Mucosa of gallbladder (tissue), 1 donor: ENCODE data around the gene GMPR. TPM values are rescaled to one million over a fixed set of nuclear protein-coding genes. Genes with fewer than 3 reads are reported as not detected.
A peak's percentile ranks its signal among the peaks of the same experiment; 100 is the strongest.

ENCODE experiments used
- DNase-seq: peaks from one replicate; pipeline ENCODE4 v3.0.0-alpha.2; 2020; ENCODE audit warnings: low spot score
- total RNA-seq: library from RNA; stranded (reverse); gene quantifications from one replicate; pipeline ENCODE4 v1.2.1, GENCODE V29; 2021
- donor health status: DM: no; HTN: no; CAD: no.

The GMPR gene
- total RNA-seq, 1 donor from 2014 or later = 10.4 TPM

DNA sequence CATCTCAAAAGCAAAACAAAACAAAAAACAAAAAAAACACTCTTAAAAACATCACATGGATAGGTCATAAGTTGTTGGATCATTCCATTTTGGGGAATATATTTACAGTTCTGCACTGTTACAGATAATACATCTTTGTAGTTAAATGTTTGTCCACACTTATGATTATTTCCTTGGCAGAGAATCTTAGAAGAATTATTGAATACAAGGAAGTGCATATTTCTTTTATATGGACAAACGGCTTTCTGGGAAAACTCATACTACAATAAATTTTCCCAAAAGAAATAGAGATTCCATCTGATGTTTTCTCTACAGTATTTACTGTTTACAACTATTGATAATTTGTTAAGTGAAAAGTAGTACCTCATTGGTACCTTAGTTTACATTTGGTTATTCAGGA is 33.8 kb downstream of the GMPR start:
- DNase-seq = no peak

- no peak for DNase-seq
Observed at GRCh38 chr6:16273256-16273655, 34.9 kb downstream of the GMPR start.

DNA sequence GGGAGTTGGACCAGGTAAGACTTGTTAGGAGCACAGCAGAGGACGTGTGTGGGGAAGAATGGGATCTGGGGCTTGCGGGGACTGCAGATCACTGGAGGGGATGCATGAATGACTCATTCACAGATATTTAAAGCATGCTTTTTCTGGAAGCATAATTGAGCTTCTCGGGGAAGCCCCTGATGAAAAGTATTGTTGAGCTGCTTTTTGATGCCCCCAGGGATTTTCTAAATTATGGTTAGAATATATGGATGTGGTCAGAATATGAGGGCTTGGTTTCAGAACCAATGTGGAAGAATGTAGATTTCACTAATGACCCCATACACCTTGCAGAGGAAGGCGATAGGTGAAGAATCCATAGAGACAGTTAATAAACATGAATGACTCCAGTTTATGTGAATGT is 36.1 kb downstream of the GMPR start:
- DNase-seq = no peak

- DNase-seq = no peak
Observed at GRCh38 chr6:16274885-16275589, 36.6 kb downstream of the GMPR start.

DNA sequence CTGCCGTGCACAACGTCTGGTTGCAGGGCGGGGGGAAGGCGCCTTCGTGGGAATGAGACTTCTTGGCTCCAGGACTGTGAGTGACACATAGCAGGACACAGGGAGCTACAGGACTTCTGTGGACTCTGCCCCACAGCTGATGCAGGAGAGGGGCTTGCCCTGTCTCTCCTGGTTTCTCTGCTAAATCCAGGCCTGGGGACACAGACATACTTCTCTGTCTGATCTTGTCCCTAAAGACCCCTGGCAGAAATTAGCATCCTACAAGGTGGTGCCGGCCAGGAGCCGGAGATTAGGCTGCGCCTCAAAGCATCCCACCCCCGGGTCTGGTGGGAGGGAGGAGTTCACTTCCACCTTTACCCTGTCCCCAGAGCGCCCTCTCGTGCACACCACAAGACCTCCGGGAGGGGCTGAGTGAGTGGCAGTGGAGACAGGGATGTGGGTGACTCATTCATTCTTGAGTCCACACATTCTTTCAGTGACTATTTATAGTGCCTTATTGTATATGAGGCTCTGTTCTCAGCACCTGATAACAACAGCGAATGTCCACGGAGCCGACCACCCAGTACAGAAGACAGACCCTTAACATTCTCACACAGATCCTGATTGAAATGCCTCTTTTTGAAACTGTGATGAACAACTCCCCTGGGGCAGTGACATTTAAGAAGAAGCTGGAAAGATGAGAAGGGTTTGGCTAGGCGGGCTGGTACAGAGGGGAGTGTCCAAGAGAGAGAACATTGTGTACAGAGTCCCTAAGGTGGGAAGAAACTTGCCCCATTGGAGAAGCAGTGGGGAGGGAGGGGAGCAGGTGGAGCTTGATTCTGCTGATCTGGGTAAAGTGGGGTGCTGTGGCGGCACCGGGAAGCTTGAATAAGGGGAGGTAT is 39.0 kb downstream of the GMPR start:
- peak; percentile 79 for DNase-seq

GRCh38 chr6:16278048-16278724 is 39.8 kb downstream of the GMPR start:
- no peak for DNase-seq

GRCh38 chr6:16278750-16279149 is 40.4 kb downstream of the GMPR start:
- DNase-seq = no peak

GRCh38 chr6:16279243-16279642 is 40.9 kb downstream of the GMPR start:
- no peak for DNase-seq

GRCh38 chr6:16282370-16282769 is 44.0 kb downstream of the GMPR start:
- no peak for DNase-seq

- no peak for DNase-seq
Observed at GRCh38 chr6:16284472-16284871, 46.1 kb downstream of the GMPR start.

DNA sequence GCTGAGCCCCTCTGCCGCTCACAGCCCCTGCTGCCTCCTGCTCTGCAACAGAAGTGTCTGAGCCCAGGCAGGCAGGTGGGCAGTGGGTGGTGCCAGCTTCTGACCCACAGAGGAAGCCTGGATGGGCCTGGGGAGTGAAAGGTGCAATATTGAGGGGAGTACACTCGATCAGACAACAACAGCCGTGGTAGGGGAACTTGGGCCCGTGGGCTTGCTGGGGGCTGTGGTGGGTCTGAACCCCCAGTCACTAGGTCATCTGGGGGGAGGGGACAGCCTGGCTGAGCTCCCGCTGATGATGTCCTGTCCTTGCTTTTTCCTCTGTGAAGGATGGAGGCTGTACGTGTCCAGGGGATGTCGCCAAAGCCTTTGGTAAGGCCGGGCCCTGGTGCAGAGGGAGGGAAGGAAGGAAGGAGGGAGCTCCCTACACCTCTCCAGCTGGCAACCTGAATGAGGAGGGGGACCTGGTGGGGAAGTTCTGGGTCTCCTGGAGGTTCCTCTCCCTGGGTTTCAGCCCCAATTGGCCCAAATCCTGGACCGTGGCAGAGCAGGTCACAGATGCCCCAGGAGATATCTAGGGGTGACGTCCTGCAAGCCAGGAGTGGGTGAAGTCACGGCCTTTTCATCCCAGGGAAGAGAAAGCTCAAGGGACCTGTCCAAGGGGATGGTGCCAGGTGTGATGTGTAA is 47.2 kb downstream of the GMPR start:
- DNase-seq = no peak

- DNase-seq = no peak
Observed at GRCh38 chr6:16286151-16286522, 47.8 kb downstream of the GMPR start.

DNA sequence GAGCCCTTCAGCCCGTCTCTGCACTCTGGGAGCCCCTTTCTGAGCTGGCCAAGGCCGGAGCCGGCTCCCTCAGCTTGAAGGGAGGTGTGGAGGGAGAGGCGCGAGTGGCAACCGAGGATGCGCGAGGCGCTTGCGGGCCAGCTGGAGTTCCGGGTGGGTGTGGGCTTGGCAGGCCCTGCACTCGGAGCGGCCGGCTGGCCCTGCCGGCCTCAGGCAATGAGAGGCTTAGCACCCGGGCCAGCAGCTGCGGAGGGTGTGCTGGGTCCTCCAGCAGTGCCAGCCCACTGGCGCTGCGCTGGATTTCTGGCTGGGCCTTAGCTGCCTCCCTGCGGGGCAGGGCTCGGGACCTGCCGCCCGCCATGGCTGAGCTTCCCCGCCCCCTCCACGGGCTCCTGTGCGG is 49.8 kb downstream of the GMPR start:
- no peak for DNase-seq

DNA sequence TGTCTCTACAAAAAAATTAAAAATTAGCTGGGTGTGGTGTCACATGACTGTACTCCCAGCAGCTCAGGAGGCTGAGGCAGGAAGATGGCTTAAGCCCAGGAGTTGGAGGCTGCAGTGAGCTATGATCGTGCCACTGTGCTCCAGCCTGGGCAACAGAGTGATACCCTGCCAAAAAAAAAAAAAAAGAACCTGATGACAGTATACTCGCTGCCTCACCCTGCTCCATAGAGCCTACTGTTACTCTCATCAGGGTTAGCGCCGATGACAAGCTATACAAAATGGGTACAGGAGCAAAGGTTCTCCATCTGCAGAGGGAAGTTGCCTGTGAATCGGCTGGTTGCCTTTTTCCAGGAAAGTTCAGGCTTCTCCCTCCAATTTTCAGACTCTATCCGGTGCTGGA is 53.4 kb downstream of the GMPR start:
- no peak for DNase-seq

- no peak for DNase-seq
Observed at GRCh38 chr6:16292432-16292831, 54.0 kb downstream of the GMPR start.

DNA sequence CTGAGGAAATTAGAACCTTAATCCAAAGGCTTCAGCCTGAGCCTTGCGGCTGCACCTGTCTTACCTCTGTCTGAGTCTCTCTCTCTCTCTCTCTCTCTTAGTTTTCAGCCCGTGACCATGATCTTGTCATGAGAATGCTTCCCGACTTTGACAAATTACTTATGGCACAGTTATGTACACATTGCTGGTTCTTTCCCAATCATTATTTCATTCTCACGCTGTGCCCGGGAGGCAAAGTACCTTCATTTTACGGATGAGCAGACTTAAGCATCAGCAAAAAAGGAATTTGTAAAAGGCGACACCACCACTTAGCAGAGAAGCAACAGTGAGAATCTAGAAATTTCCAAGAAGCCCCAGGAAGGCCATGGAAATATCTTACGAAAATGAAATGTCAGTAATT is 54.6 kb downstream of the GMPR start:
- no peak for DNase-seq

GRCh38 chr6:16294371-16294770 is 56.0 kb downstream of the GMPR start:
- DNase-seq = no peak

DNA sequence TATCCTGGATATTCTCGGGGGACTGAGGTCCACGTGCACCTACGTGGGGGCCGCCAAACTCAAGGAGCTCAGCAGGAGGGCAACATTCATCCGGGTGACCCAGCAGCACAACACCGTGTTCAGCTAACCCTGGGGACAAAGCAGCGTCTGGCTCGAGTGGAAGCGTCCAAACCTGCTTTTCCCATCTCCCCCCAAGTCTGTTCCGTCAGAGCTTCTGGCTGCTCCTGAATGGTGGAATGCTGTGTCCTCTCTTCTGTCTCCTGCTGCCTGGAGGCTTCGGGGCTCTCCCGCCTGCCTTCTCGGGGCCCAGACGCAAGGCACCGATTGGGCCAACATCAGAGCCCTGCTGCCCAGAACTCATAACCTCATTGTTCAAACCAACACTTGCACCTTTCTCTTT is 56.7 kb downstream of the GMPR start:
- DNase-seq = no peak

DNA sequence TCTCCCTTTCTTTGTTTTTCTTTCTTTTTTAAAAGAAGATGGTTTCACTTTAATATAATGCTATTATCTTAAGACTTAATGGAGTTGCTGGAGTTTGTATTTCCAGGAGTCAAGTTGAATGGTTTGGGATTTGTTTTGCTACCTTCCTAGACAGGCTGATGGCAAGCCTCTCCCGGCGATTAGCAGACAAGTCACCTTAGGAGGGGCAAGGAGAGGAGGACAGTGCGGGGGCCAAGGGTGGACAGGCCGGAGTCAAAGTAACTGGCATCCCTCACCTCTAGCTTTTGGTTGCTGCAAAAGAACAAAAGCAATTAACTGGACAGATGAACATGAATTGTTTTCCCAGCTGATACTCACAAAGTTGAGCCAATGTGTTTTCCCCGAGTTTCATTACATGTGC is 57.1 kb downstream of the GMPR start:
- DNase-seq = no peak

- no peak for DNase-seq
Observed at GRCh38 chr6:16296061-16296670, 57.8 kb downstream of the GMPR start.

DNA sequence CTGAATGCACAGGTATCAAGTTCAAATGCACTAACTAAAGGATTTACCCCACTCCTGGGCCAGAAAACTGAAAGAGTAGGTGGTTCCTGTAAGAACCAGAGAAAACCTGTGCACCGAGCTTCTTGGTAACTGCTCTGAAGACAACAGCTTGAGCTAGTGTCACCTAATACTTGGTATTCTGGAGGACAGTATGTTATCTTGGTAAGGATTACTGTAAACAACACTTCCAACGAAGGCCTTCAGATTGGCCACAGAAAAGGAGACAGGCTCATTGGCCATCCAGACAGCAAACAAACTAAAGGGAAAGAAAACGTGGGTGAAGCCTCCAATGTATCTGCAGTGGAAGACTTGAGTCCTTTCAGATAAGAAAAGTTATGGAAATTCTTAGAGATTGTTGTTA is 61.5 kb downstream of the GMPR start:
- no peak for DNase-seq

DNA sequence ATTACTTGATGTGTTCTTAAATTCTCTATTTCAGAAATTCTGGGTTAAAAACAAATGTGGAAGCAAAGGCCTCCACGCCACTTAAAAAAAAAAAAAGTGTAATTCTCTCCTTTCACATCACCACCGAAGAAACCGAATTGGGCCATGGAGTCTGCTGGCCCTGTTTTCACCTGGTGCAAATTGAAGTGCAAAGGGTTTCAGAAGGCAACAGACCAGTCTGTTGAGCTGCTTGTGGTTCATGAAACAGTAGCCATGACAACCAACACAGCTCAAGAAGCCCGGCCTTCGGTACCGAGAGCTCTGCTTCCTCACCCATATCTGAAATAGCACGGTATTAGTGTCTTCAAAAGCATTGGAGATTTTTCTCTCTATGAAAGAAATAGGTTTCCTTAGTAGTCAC is 63.1 kb downstream of the GMPR start:
- no peak for DNase-seq
